GM21381 (cell line): ENCODE data around the gene PPP1R14C.
"Not testable (repeated sequence)": the region's sequence is repeated elsewhere in the genome, so short reads cannot be mapped to it uniquely, and the experiment has no call there.

ENCODE experiments used
- ATAC-seq: cut with Tn5 transposase; IDR thresholded peaks from one replicate; pipeline ENCODE4 v1.9.1; 2021; ENCODE audit warnings: mild to moderate bottlenecking, moderate library complexity; ENCODE audit not compliant: unreplicated experiment

PPP1R14C gene

DNA sequence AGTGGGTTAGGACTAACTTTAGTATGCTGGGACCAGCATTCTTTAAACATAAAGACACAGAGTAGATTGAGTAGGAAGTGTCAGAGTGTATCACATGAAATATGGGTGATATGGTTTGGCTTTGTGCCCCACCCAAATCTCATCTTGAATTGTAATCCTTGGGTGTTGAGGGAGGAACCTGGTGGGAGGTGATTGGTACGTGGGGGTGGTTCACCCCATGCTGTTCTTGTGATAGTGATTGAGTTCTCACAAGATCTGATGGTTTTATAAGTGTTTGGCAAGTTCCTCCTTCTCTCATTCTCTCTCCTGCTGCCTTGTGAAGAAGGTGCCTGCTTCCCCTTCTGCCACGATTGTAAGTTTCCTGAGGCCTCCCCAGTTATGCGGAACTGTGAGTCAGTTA lies 5.1 kb upstream of the PPP1R14C start:
- not testable (repeated sequence) for ATAC-seq

DNA sequence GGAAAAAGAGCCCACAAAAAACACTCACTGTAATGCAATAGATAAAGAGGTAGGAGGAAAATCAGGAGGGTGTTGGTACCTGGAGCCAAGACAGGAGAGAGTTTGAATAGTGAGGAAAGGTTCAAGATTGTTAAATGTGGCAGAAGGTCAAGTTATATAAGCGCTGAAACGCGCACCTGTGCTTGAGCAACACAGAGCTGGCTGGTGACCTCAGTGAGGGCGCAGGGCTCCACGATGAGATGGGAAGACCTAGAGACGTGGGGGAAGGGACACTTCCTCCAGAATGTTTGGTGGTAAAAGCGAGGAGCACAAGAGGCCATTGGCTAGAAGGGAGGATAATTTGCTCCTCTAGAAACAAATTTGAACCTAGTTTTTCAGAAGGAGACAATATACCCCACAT lies 4.2 kb upstream of the PPP1R14C start:
- ATAC-seq, result no peak

DNA sequence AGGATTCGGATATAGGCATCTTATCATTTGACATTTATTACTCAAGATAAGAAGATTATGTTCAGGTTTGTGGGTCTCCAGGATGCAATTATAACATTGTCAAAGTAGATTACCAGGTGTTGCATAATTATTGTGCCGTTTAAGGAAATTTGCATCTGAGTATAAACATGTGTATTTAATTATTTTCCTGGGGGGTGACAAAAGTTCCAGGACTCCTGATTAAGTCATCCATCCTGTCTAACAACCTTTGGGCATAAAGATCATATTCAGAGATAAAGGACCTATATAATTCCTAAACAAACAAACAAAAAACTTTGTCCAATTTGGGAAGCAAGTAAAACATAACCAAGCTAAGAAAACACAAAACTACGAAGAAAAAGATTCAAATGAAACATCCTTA lies 3.3 kb upstream of the PPP1R14C start:
- no peak for ATAC-seq

DNA sequence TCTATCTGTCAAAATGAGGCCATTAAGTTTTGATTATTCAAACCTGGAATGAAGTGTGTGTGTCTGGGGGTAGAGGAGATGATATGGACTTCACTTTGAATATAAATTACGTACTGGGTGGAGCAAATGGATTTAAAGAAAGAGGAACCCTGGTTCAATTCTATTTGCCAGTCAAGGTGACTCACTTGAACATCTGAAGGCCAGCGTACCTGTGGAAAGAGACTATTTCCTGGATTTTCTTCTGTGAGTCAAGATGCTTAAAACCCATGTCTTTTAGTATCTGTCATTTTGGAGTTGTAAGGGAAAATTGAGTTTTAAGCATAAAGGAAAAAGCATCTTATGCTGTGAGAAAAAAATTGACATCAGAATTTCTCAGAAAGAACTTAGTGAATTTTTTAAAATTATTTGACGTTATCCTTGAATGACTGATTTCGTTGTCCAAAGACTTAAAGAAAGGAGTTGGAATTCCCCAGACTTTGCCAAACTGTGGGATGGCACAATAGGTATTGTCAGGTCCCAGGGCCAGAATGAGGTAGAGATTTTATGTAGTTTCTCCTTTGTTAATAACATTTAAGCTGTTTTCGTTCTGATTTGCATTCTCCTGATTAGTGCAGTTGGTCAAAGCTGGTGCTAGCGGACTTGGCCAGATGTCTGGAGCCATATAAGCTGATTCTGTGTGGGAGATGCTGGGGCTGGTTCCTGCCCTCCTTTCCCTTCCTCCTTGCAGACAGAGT lies 2.4 kb upstream of the PPP1R14C start:
- ATAC-seq, result no peak

DNA sequence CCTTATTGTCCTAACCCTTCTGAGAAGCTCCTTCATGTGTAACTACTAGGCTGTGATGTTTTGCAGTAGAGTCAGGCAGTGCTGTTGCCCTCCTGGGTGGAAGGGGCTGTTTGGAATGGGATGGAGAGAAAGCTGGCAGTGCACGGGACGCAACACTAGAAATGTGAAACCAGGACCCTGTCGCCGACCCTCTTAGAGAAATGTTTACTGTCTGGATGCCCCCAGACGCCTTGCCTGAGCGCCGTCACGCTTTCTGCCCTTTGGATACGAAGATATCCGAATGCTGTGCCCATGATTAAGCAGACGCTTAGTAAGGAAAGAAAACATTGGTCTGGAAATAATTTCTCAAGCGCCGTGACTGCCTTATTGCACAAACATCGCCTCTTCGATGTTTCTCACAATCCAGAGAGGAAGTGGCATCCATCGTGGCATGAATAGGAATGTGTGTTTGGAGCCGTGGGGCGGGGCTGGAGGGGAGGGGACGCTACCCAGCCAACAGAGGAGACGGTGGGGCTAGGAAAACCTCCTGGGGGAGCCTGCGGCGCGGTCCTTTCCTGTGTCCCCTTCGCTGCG lies 661 bp upstream of the PPP1R14C start:
- no peak for ATAC-seq

DNA sequence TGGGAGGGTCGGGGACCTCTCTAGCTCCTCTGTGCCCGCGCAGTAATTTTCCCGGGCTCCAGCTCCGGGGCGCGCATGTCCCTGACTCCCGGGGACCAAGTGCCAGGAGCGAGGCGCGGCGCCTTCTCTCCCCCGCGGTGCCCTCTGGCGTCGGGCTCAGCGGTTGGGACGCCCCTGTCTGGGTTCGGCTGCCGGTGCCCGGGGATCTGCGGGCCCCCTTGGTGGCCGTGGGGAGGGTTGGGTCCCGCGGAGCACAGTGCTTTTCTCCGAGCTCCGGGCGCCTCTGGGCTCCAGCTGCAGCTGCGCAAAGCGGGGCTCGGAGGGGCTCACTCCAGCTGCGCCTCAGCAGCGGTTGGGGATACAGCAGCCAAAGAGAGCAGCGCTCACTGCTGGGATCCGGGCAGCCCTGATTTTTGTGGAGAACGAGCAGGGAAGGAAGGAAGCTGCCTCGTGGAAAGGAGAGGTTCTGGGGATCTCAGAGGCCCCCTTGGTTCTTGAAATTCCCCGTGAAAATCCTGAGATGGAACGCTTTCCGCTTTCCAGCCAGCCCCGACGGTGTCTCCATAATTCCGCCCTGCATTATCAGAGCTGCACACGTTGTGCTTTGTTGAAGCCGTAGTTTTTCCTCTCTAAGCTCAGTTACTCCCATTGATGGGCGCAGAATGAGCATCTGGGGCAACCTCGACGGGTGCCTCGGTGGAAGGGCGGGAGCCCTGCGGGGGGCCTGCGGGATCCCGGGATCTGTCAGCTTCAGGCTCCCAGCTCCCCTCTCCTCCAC lies 861 bp downstream of the PPP1R14C start:
- ATAC-seq, result no peak

DNA sequence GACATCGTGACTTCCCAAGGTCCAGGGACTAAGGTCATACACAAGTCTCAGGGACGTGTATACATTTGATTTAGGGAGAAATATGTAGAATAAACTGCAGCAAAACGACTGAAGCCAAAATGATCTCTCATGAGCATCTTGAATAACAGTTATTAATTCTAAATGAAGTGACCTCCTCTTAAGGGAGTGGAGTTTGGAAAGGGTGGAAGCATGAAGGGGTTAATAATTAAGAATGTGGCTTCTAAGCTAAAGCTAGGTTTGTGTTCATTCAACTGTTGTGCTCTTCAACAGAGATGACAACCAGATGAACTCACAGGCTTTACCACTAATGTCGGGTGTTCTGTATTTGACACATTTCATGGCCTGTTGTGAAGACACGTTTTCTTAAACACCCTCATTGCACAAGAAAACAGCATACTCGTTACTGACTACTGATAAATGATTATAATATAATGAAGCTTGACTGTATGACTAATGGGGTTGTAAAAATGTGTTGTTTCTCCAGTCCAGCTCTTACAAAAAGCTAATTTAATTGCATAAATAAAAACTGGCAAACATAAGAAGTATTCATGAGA lies 1.5 kb downstream of the PPP1R14C start:
- ATAC-seq, result no peak

DNA sequence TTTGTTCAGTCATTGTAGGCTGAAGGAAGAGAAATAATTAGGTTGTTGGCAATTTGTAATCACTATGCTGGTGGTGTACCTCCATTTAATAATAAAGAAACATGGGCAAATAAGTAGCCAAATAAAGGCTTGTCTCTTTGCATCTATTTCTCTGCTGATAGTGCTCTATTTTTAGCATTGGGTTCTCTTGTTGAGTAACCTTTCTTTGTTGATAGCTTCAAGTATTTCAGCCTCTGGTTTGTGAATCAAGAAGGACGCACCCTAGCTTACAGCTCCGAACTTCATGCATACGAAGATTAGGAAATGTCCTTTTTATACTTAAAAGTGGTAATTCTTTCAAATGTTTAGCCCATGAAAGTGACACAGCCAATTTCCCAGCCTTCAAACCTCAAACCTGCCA lies 2.6 kb downstream of the PPP1R14C start:
- ATAC-seq, result no peak

DNA sequence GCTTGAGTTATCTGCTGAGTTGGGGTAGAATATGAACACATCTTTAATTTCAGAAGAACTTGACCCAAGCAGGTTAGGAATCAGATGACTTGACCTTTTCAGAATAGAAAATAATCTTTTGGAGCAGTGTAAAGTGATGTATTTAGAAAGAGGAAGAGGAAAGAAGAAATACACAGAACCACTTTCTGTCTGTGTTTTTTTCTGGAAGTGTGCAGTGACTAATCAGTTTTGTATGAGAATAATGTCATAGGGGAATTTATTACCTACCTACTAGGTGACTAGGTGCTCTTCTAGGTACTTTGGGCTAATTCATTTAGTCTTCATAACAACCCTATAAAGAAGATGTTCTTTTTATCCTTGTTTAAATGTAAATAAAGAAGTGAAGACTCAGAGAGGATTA lies 3.0 kb downstream of the PPP1R14C start:
- no peak for ATAC-seq

DNA sequence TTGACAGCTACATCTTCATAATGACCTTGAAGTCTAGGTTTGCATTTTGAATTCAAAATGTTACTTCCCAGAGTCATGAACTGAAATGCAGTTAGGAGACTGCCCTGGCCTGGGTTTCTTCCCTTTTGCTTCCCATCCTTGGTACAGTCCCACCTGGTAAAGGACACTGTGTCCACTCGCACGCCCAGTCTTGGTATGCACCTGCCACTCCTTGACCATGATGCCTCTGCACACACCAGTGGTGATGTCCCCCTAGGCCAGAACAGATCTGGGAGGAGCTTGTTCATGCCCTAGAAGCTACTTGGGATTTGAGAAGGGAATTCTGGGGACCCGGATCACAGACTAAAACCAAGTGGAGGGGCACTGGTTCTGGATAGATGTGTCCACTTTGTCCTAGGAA lies 3.6 kb downstream of the PPP1R14C start:
- ATAC-seq, result no peak

DNA sequence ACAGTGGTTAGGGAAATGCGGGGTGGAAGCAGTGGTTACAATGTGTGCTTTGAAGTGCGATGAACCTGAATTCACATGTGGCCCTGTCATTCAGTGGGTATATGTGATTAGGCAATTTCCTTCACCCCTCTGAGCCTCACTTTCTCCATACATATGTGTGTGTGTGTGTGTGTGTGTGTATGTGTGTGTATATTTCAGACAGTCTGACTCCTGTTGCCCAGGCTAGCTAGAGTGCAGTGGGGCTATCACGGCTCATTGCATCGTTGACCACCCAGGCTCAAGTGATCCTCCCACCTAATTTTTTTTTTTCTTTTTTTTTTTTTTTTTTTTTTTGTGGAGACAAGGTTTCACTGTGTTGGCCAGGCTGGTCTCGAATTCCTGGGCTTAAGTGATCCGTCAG lies 6.3 kb downstream of the PPP1R14C start:
- ATAC-seq, result no peak

DNA sequence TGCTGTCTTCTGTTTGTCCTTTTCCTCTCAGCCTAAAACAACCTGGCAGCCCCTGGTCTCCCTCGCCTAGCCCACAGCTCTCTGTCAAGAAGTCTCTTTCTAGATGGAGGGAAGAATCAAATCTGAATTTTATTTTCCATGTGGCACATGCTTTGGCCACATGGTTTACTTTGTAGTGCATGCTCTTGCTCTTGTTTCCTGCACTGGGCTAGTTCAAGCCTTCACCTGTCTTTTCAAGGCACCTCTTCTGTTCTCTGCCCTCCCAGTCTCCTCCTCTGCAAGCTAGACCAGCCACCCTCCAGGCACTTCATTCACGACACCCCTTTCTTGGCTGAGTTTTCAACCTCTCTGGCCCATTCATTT lies 7.6 kb downstream of the PPP1R14C start:
- no peak for ATAC-seq

DNA sequence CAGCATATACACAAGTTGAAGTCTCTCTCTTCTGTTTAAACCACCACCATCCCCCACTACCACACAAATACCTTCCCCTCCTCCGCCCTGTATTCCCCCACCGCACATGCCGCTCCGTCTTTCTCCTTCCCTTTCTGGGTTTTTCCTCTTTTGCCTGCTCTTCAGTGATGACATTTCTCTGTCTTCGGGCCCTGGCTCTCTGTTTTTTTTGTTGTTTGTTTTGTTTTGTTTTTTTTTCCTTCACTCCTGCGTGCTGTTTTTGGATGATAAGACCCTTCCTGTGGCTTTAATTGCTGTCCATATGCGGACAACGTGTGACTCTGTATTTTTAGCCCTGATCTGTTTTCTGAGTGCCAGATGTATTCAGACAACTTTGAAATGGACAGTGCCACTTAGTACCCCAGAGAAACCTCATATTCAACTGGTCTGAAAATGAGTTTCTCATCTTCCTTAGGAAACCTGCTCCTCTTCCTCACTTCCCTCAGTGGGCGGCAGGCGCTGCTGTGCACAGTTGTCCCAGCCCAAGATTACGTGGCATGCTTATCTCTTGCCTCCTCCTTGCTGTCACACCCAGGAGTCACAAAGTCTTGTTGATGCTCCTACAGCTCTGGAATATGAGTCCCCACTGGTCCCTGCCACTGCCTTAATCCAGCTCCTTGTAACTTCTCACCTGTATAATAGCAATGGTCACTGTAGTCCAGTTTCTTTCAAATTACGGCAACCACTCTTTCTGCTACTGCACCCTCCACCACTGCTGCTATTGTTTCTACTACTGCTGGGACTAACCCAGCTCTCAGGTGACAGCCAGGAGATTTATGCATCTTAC lies 8.2 kb downstream of the PPP1R14C start:
- ATAC-seq, result no peak

DNA sequence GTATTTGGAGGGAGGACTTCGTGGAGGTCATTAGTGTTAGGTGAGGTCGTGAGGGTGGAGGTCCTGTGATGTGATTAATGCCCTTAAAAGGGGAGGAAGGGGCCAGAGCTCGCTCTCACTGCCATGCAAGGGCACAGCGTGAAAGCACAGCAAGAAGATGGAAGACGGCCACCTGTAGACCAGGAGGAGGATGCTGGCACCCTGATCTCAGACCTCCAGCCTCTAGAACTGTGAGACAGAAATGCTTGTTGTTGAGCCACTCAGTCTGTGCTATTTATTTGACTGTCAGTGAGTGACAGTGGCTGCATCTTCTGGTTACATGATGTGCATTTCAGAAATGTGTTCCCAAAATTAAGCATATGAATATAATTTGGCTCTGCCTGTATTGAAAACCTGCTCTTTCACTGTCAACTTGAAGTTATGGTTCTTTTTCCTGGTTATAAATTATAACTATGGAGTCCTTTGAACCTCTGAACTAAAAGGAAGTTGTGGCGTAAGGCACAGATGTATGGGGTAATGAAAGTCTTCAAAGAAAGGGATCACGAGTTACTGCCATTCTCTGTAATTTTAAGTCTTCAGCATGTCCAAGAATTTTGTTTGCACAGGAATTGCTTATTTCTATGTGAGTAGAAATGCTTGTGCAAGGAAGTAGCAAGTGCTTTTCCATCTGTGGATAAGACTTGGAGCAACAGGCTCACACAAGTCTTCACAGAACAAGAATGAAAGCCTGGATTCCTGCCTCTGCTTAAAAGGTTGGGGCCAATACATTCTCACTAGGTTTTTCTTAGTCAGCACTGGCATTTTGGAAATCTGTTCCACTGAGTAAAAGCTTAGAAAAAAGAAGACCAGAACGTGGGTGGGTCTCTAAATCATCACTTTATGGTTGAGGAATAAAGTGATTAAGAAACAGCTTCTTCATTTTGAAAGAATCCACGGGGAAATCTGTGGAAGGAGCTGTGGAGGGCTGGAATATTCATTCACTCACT lies 10.3 kb downstream of the PPP1R14C start:
- no peak for ATAC-seq

DNA sequence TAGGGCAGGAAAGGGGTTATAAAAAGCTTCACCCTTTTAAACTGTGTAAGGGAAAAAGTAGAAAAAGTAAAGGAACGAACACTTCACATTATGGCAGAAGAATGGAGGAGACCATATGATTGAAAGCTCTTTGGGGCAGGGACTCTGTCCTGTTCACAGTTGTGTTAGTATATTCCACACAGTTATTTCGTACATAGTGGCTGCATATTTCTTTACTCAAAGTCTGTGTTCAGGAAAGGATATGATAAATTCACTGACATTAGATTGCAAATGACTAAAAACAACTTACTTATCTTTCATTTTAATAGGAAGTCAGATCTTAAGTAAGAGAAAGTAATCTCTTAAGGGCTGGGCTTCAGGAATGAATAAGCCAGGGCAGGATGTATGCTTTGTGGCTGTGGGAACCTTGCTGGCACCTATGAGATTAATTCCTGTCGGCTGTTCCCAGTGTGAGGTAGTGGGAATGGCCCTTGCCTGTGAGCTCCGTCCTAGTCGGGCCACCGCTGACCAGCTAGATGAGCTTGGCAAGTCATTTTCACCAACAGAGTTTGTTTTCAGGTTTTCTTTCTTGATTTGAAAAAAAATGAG lies 11.2 kb downstream of the PPP1R14C start:
- no peak for ATAC-seq

DNA sequence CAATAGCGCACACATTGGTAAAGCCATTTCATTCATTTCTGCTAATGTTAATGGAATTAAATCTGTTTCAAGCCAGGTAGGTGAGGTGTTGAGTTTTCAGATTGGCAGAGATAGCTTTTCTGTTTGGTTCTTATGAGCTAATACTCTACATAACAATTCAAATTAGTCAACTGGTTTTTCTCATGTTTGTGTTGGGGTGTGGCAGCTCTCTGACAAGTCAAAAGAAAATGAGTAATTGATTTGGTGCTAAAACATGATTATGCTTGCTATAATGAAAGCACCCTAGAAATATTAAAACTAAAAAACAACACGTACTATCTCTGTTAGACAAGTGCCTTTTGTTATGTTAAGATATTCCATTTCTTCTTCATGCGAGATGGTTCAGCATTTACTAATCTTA lies 13.6 kb downstream of the PPP1R14C start:
- no peak for ATAC-seq

DNA sequence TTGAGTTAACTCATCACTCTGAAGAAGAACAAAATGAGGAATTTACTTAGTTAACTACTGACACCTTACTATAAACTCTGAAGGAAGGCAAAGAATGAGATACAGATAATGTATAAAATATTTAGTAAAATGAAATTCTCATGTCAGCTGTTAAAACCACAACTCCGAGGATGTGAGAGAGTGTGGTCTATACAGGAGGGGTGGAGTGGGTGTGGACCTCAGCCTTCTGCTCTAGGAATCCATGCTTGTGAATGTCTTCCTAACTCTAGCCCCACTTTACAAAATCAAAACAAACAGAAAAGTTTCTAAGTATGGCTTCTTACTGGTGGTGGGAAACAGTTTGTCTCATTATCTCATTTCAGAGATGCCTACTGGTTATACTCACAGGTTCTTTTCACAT lies 14.2 kb downstream of the PPP1R14C start:
- ATAC-seq, result no peak

DNA sequence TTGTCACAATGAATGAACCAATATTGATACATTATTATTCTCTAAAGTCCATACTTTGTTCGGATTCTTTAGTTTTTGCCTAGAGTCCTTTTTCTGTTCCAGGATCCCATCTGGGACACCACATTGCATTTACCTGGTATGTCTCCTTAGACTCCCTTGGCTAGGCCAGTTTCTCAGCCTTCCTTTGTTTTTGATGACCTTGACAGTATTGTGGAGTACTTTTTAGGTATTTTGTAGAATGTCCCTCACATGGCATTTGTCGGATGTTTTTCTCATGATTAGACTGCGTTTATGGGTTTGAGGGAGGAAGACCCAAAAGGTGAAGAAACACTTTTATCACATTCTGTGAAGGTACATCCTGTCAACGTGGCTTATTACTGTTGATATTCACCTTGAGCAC lies 16.9 kb downstream of the PPP1R14C start:
- no peak for ATAC-seq

DNA sequence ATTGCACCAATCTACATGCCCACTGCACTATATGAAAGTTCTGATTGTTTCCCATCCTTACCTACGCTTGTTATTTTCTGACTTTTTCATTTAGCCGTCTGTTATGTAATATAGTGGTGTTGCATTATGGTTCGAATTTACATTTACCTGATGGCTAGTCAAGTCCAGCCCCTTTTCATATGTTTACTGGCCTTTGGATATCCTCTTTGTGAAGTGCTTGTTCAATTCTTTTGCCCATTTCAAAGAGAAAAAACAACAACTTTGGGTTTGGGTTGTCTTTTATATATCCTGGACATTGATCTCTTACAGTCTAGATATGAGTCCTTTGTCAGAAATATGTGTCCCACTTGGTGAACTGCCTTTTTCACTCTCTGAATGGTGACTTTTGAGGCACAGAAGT lies 21.1 kb downstream of the PPP1R14C start:
- no peak for ATAC-seq
